ENCODE measurements around the gene AK1.

GRCh38 chr9:127886401-127886972 is 9.0 kb upstream of the AK1 start:
- TF ChIP-seq GABPA (tag; conservative IDR thresholded peaks at IDR 0.05; ENCODE audit: low read depth), result no peak
- no peak for TF ChIP-seq HINFP (tag; conservative IDR thresholded peaks at IDR 0.05; ENCODE audit: low read depth)
- TF ChIP-seq RFX5 (IDR thresholded peaks at IDR 0.05; ENCODE audit: low read depth, low read length), result no peak
- no peak for TF ChIP-seq ZC3H4 (CRISPR knock-in tag; IDR thresholded peaks at IDR 0.05; ENCODE audit: borderline replicate concordance)
- TF ChIP-seq, protein P1, sequence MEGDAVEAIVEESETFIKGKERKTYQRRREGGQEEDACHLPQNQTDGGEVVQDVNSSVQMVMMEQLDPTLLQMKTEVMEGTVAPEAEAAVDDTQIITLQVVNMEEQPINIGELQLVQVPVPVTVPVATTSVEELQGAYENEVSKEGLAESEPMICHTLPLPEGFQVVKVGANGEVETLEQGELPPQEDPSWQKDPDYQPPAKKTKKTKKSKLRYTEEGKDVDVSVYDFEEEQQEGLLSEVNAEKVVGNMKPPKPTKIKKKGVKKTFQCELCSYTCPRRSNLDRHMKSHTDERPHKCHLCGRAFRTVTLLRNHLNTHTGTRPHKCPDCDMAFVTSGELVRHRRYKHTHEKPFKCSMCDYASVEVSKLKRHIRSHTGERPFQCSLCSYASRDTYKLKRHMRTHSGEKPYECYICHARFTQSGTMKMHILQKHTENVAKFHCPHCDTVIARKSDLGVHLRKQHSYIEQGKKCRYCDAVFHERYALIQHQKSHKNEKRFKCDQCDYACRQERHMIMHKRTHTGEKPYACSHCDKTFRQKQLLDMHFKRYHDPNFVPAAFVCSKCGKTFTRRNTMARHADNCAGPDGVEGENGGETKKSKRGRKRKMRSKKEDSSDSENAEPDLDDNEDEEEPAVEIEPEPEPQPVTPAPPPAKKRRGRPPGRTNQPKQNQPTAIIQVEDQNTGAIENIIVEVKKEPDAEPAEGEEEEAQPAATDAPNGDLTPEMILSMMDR (IDR thresholded peaks at IDR 0.05 in 2 of 3, conservative IDR thresholded peaks at IDR 0.05 in 1 of 3; ENCODE audit: insufficient read depth in 2 of 3, low read depth in 1 of 3, low read length in 3 of 3), result no peak
- TF ChIP-seq TBP (optimal IDR thresholded peaks at IDR 0.05; ENCODE audit: low read depth, low read length), result no peak
- no peak for TF ChIP-seq TAF9B (IDR thresholded peaks at IDR 0.05; ENCODE audit: partially characterized antibody)
- no peak for TF ChIP-seq ZNF24 (IDR thresholded peaks at IDR 0.05)
- no peak for TF ChIP-seq ZNF431 (CRISPR knock-in tag; IDR thresholded peaks at IDR 0.05)
- no peak for TF ChIP-seq NCOR1 (IDR thresholded peaks at IDR 0.05)
- TF ChIP-seq ZBTB9 (CRISPR knock-in tag; IDR thresholded peaks at IDR 0.05), result no peak
- TF ChIP-seq UBTF (IDR thresholded peaks at IDR 0.05; ENCODE audit: borderline replicate concordance in 1 of 2, low read depth in 2 of 2, low read length in 2 of 2), result no peak
- no peak for TF ChIP-seq SP1 (CRISPR knock-in tag; IDR thresholded peaks at IDR 0.05)
- no peak for TF ChIP-seq KAT2B (IDR thresholded peaks at IDR 0.05; ENCODE audit: low read depth, low read length)
